GM12872 (cell line): Measurements from ENCODE around the gene PITRM1.

ENCODE experiments used
- TF ChIP-seq, protein P1 (sequence below): IDR thresholded peaks from 3 replicates; pipeline ENCODE4 v1.5.1; 2011; ENCODE audit warnings: low read depth, mild to moderate bottlenecking, low read length, moderate library complexity; ENCODE audit not compliant: insufficient read depth

PITRM1 gene

DNA sequence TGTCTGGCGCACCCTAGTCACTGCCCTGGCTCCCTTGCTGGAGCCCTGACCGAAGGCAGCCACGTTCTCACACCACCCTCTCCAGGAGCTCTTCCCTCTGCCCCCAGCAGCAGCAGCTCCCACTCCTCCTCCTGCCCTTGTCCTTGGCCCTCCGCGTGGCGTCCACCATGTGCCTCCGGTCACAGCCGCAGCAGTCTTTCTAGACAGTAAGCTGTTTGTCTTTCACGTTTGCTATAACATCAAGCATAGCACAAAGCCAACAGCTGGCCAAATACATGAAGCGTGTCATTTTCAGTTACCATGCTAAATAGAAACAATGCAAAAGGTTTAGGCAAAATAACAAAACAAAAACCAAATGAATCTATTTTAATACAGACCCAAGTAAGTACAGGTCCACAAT is 3.3 kb downstream of the PITRM1 start:
- TF ChIP-seq, protein P1, sequence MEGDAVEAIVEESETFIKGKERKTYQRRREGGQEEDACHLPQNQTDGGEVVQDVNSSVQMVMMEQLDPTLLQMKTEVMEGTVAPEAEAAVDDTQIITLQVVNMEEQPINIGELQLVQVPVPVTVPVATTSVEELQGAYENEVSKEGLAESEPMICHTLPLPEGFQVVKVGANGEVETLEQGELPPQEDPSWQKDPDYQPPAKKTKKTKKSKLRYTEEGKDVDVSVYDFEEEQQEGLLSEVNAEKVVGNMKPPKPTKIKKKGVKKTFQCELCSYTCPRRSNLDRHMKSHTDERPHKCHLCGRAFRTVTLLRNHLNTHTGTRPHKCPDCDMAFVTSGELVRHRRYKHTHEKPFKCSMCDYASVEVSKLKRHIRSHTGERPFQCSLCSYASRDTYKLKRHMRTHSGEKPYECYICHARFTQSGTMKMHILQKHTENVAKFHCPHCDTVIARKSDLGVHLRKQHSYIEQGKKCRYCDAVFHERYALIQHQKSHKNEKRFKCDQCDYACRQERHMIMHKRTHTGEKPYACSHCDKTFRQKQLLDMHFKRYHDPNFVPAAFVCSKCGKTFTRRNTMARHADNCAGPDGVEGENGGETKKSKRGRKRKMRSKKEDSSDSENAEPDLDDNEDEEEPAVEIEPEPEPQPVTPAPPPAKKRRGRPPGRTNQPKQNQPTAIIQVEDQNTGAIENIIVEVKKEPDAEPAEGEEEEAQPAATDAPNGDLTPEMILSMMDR = no peak

DNA sequence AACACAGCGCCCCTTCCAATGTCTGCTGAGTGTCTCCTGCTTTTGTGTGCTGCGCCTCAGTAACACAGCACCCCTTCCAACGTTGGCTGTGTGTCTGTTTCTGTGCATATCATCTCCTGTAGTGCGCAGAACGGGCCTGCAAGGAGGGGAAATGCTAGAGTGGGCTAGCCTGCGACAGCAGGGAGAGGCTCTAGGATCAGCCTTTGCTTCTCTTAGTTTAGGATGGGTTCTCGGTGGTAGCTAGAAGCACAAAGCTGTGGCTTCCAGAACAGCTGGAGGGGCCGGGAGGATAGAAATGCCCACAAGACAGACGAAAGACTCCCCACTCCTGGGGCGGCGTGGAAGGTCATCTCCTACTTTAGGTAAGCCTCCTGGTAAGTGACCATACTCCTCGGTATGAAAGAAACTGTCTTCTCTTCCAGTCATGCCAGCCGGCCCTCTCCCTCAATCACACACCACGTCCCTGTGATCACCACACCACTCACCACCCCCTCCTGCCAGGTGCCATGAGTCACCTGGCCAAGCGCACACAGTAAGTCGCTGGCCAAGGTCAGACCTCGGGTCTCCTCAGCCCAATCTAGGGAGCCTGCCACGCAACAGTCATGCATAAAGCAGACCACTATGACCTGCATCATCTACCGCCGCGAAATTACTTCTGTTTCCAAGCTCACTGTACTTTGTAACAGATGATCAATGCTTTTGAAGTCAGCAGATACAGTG is 4.8 kb downstream of the PITRM1 start:
- TF ChIP-seq, protein P1 = no peak

DNA sequence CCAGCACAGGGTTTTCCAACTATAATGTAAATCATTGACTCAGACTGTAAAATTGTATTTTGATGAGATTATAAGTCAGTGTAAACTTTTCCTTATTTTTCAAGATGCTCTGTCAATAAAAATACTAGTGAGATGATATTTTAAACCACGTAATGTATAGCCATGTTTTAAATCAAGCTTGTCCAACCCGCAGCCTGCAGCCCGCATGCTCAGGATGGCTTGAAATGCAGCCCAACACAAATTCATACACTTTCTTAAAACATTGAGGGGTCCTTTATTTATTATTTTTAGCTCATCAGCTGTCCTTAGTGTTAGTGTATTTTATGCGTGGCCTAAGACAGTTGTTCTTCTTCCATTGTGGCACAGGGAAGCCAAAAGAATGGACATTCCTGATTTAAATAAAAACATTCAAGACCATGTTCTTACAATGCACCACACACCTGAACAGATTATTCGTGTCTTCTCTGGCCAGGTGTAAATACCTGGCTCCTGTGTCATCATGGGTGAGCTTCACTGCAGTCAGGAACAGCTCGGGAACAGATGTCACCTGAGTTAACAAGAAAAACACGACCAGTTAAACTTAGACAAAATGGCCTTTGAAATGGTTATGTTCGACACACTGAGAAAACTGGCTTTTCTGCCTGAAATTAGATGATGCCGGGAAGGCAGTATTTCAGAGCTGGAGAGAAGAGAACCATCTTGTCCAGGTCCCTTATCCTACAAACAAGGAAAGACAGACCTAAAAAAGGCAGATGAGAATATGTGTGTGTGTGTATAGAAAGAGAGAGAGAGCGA is 5.9 kb downstream of the PITRM1 start:
- TF ChIP-seq, protein P1 = no peak

DNA sequence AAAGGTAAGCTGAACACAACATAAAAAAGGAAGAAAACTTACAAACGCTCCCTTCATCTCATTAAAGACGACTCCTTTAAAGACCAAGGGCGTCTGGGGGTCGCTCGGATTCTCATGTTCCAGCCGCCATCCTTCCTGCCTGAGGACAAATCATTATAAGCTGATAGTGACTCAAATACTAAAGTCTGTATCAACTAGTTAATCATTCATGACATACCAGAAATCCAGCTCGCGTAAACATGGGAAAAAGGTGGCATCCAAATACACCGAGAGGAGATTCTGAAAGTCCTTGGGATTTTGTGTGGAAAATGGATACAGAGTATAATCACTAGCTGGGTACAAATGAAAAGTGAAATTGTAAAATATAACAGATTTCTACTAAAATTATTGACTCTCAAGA is 7.4 kb downstream of the PITRM1 start:
- TF ChIP-seq, protein P1 = no peak

DNA sequence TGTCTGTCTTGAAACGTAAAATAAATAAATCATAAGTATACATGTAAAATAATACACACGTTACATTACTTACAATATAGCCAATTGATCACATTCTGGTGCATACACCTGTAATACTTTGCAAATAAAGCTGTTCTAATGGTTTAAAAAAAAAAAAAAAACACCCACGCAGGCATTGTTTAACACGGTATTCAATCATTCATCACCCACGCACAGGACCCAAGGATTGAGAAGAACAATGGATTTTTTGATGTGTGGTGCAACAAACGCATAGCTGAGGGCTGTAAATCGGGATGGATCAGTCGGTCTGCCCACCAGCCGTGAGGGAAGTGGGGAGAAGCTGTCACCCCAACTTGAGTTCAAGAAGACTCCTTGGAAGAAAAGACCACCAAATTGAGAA is 8.7 kb downstream of the PITRM1 start:
- TF ChIP-seq, protein P1 = no peak

DNA sequence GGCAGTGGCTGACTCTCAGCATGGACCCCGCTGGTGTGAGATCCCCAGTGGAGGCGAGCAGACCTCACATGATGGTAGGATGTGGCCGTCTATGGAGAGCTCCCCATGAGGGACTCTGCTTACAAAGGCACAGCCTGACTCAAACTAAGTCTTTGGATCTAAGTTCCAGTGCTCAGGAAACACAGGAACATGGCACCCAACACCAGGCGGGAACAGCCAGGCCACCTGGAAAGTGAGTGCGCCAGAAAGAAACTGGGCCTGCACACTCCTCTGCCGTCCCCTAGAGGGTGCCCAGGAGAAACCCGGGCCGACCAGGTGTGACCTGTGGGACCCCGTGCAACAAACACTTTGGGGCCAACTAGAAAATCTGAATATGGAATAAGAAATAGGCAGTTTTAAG is 10.0 kb downstream of the PITRM1 start:
- TF ChIP-seq, protein P1 = no peak

DNA sequence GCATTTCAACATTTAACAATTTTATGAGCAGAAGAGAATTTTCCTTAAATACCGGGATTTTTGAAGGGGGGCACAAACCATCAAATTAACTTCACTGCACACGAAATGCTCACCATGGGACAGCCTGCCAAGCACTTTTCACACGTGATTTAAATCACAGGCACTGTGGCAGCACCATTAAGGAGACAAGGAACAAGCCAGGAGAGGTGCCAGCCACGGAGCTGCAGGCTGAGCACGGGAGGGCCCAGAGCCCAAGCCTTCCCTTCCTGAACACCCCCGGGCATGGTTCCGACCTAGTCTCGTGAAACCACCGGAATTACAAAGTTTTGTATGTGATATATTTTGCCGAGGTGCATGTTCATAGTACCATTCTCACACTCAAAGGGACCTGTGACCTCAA is 13.4 kb downstream of the PITRM1 start:
- TF ChIP-seq, protein P1 = no peak
